ENCODE measurements around the gene SENP1. TPM values are rescaled to one million over a fixed set of nuclear protein-coding genes. Genes with fewer than 3 reads are reported as not detected.

The SENP1 gene
- total RNA-seq, 1 donor from 2014 or later = 38.4 TPM

GRCh38 chr12:48027183-48028002 lies 78.5 kb downstream of the SENP1 start:
- DNase-seq (ENCODE audit: low spot score, unreplicated experiment) = no peak
- Mint-ChIP-seq H3K27ac (peak overlapping the region; percentile 82), H3K27me3 (peaks cover 5% of the 10 kb centered on the region)

DNA sequence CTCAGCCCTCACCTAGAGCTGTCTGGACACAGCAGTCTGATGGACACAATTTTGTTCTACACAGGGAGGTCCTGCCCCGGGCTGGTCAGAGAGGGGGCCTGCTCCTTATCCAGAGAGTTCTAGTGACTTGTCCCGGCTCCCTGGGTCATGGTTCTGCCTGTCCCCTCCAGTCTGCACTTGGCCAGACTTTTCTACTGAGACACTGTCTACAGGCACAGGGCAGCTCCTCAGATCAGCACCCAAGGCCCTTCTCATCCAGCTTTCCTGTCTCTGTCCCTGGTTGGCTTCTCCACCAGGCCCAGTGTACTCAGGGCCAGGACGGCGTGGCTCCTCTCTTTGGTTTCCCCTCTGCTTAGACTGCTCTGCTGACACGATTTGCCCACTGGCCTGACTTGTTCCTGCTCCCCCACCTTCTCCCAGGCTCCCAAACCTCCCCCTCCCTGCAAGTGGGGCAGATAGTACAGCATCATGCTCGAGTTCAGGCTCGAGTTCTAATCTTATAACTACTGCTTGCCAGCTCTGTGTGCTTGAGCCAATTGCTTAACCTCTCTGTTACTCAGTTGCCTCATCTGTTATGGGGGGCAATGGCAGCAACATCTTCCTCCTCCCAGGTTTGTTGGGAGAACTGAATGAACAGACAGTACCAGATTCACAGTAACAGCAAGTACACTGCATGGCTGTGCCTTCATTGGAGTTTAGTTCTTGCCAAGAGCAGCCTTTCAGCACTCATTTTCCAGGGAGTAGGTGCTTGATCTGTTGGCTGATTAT lies 79.6 kb downstream of the SENP1 start:
- Mint-ChIP-seq H3K36me3 (ENCODE audit: insufficient read depth) (no peaks in the 10 kb centered on the region), H3K27ac (peak overlapping the region; percentile 37), H3K27me3 (peaks cover 5% of the 10 kb centered on the region), H3K4me3 (ENCODE audit: low read depth) (no peak overlapping the region), H3K9me3 (ENCODE audit: low read depth) (no peaks in the 10 kb centered on the region), H3K4me1 (ENCODE audit: low read depth) (peaks cover 74% of the 10 kb centered on the region)
- no peak for DNase-seq (ENCODE audit: low spot score, unreplicated experiment)
- TF ChIP-seq, protein P1, sequence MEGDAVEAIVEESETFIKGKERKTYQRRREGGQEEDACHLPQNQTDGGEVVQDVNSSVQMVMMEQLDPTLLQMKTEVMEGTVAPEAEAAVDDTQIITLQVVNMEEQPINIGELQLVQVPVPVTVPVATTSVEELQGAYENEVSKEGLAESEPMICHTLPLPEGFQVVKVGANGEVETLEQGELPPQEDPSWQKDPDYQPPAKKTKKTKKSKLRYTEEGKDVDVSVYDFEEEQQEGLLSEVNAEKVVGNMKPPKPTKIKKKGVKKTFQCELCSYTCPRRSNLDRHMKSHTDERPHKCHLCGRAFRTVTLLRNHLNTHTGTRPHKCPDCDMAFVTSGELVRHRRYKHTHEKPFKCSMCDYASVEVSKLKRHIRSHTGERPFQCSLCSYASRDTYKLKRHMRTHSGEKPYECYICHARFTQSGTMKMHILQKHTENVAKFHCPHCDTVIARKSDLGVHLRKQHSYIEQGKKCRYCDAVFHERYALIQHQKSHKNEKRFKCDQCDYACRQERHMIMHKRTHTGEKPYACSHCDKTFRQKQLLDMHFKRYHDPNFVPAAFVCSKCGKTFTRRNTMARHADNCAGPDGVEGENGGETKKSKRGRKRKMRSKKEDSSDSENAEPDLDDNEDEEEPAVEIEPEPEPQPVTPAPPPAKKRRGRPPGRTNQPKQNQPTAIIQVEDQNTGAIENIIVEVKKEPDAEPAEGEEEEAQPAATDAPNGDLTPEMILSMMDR (IDR thresholded peaks at IDR 0.05; ENCODE audit: unreplicated experiment) = no peak

More at GRCh38 chr12:48027183-48028002, 78.5 kb downstream of the SENP1 start:
- Mint-ChIP-seq H3K9me3 (ENCODE audit: low read depth) (no peaks in the 10 kb centered on the region), H3K36me3 (ENCODE audit: insufficient read depth) (no peaks in the 10 kb centered on the region), H3K4me1 (ENCODE audit: low read depth) (peaks cover 65% of the 10 kb centered on the region), H3K4me3 (ENCODE audit: low read depth) (peak overlapping the region; percentile 29)
- TF ChIP-seq, protein P1 (IDR thresholded peaks at IDR 0.05; ENCODE audit: unreplicated experiment) = no peak

GRCh38 chr12:48025281-48025680 lies 80.6 kb downstream of the SENP1 start:
- DNase-seq (ENCODE audit: low spot score, unreplicated experiment) = no peak
- Mint-ChIP-seq H3K9me3 (ENCODE audit: low read depth) (no peaks in the 10 kb centered on the region), H3K27ac (no peak overlapping the region), H3K36me3 (ENCODE audit: insufficient read depth) (no peaks in the 10 kb centered on the region), H3K27me3 (peaks cover 5% of the 10 kb centered on the region), H3K4me1 (ENCODE audit: low read depth) (peaks cover 70% of the 10 kb centered on the region), H3K4me3 (ENCODE audit: low read depth) (no peak overlapping the region)
- TF ChIP-seq, protein P1 (IDR thresholded peaks at IDR 0.05; ENCODE audit: unreplicated experiment) = no peak

GRCh38 chr12:48024735-48025134 lies 81.1 kb downstream of the SENP1 start:
- peaks cover 66% of the 10 kb centered on the region for H3K4me1 Mint-ChIP-seq (ENCODE audit: low read depth)
- no peak for DNase-seq (ENCODE audit: low spot score, unreplicated experiment)
- peaks cover 5% of the 10 kb centered on the region for H3K27me3 Mint-ChIP-seq
- H3K36me3 Mint-ChIP-seq (ENCODE audit: insufficient read depth) = no peaks in the 10 kb centered on the region
- no peaks in the 10 kb centered on the region for H3K9me3 Mint-ChIP-seq (ENCODE audit: low read depth)
- peak overlapping the region; percentile 71 for H3K27ac Mint-ChIP-seq
- TF ChIP-seq, protein P1 (IDR thresholded peaks at IDR 0.05; ENCODE audit: unreplicated experiment) = no peak
- no peak overlapping the region for H3K4me3 Mint-ChIP-seq (ENCODE audit: low read depth)

- no peaks in the 10 kb centered on the region for H3K36me3 Mint-ChIP-seq (ENCODE audit: insufficient read depth)
- no peak for DNase-seq (ENCODE audit: low spot score, unreplicated experiment)
- peaks cover 58% of the 10 kb centered on the region for H3K4me1 Mint-ChIP-seq (ENCODE audit: low read depth)
- peaks cover 14% of the 10 kb centered on the region for H3K27me3 Mint-ChIP-seq
- no peak overlapping the region for H3K4me3 Mint-ChIP-seq (ENCODE audit: low read depth)
- peak overlapping the region; percentile 82 for H3K27ac Mint-ChIP-seq
- no peaks in the 10 kb centered on the region for H3K9me3 Mint-ChIP-seq (ENCODE audit: low read depth)
- TF ChIP-seq, protein P1 (IDR thresholded peaks at IDR 0.05; ENCODE audit: unreplicated experiment) = no peak
Observed at GRCh38 chr12:48023386-48023785, 82.5 kb downstream of the SENP1 start.

Measured in progenitor cell of endocrine pancreas (in vitro differentiated cells).